GM18499 (cell line): ENCODE results near the gene WFDC12.

Experiments used
- ATAC-seq: cut with Tn5 transposase; IDR thresholded peaks from one replicate; pipeline ENCODE4 v1.9.1; 2021; ENCODE audit warnings: moderate number of reproducible peaks; ENCODE audit not compliant: insufficient read depth, unreplicated experiment

WFDC12 gene

GRCh38 chr20:45094201-45094600, 30.1 kb downstream of the WFDC12 start:
- no peak for ATAC-seq

- ATAC-seq = no peak
These were observed 31.4 kb downstream of the WFDC12 start for GRCh38 chr20:45092898-45093297.

GRCh38 chr20:45091366-45091765, 32.9 kb downstream of the WFDC12 start:
- no peak for ATAC-seq

GRCh38 chr20:45090481-45090880, 33.8 kb downstream of the WFDC12 start:
- no peak for ATAC-seq

GRCh38 chr20:45088247-45088646, 36.0 kb downstream of the WFDC12 start:
- ATAC-seq = no peak

- no peak for ATAC-seq
These were observed 36.5 kb downstream of the WFDC12 start for GRCh38 chr20:45087814-45088213.

GRCh38 chr20:45087097-45087790, 37.0 kb downstream of the WFDC12 start:
- no peak for ATAC-seq

- no peak for ATAC-seq
These were observed 38.4 kb downstream of the WFDC12 start for GRCh38 chr20:45085867-45086266.

GRCh38 chr20:45085289-45085688, 39.0 kb downstream of the WFDC12 start:
- ATAC-seq = no peak

GRCh38 chr20:45083127-45083526, 41.1 kb downstream of the WFDC12 start:
- no peak for ATAC-seq

GRCh38 chr20:45082468-45082867, 41.8 kb downstream of the WFDC12 start:
- ATAC-seq = no peak

GRCh38 chr20:45080867-45081624, 43.2 kb downstream of the WFDC12 start:
- ATAC-seq = no peak

- ATAC-seq = no peak
These were observed 46.7 kb downstream of the WFDC12 start for GRCh38 chr20:45077559-45077958.
